GM12878 (cell line): ENCODE measurements around the gene ZNF30. TPM values are rescaled to one million over a fixed set of nuclear protein-coding genes. Genes with fewer than 3 reads are reported as not detected.
"Not testable (repeated sequence)": the region's sequence is repeated elsewhere in the genome, so short reads cannot be mapped to it uniquely, and the experiment has no call there.

Source experiments
- ATAC-seq: fragments of 200-7000 bp; cut with Tn5 transposase; 3 replicates; pipeline ENCODE4 v1.9.1; 2020; ENCODE audit warnings: mild to moderate bottlenecking, moderate library complexity
- BruUV-seq: library from RNA; stranded (reverse); fragments of 400-500 nt; replicated peaks from 2 replicates; lab custom pipeline; 2021; lab: Mats Ljungman, UMichigan
- CTCF ChIA-PET: fragments of 300-600 bp; sonication (Branson Sonifier 250); formaldehyde crosslinking; extraction: SDS; loops from one replicate; lab custom pipeline; 2021; ENCODE audit warnings: inconsistent platforms; lab: Yijun Ruan, JAX
- POLR2A ChIA-PET: fragments of 350-600 bp; formaldehyde crosslinking; extraction: SDS; loops from one replicate; lab custom pipeline; 2021; ENCODE audit warnings: inconsistent platforms; lab: Charles Lee
- RAD21 ChIA-PET: fragments of 300-600 bp; sonication (Branson Sonifier 250); formaldehyde crosslinking; loops from one replicate; lab custom pipeline; 2023; ENCODE audit warnings: antibody characterized with exemption; ENCODE audit not compliant: unreplicated experiment; lab: Charles Lee
- SMC1A ChIA-PET: fragments of 300-600 bp; sonication (Branson Sonifier 250); formaldehyde crosslinking; loops from one replicate; lab custom pipeline; 2023; ENCODE audit not compliant: unreplicated experiment, uncharacterized antibody; lab: Charles Lee
- DNase-seq: peaks from one replicate; pipeline ENCODE4 v3.0.0-alpha.2; 2011; ENCODE audit warnings: low read depth, low spot score
- FAIRE-seq: peaks from 3 replicates; lab custom pipeline; 2011; peaks lifted over from hg19 to GRCh38; lab: Jason Lieb, UNC
- H2AFZ ChIP-seq: 2 replicates; pipeline ENCODE4 v1.6.0; 2011; ENCODE audit warnings: low read depth, low read length, control low read depth; ENCODE audit not compliant: control insufficient read depth
- H3K27ac ChIP-seq: 2 replicates; pipeline ENCODE4 v1.5.1; 2011; ENCODE audit warnings: control low read depth; ENCODE audit not compliant: control insufficient read depth, insufficient read depth
- H3K27me3 ChIP-seq, 2 experiments: replicated peaks in 1 of 2; 2 replicates each; pipeline versions ENCODE4 v1.6.0 to v1.6.1; 2011; ENCODE audit warnings: low read length in 1 of 2; ENCODE audit not compliant: control insufficient read depth in 2 of 2, insufficient read depth in 2 of 2
- H3K36me3 ChIP-seq, 2 experiments: 2 replicates each; pipeline ENCODE4 v1.5.1; 2011; ENCODE audit warnings: low read length in 1 of 2; ENCODE audit not compliant: control insufficient read depth in 2 of 2, insufficient read depth in 2 of 2
- H3K4me1 ChIP-seq: 2 replicates; pipeline ENCODE4 v1.6.1; 2011; ENCODE audit warnings: mild to moderate bottlenecking, low read length, moderate library complexity, mixed read lengths; ENCODE audit not compliant: control insufficient read depth, insufficient read depth
- H3K4me2 ChIP-seq: 2 replicates; pipeline ENCODE4 v1.6.0; 2011; ENCODE audit warnings: control low read depth; ENCODE audit not compliant: control insufficient read depth, insufficient read depth
- H3K4me3 ChIP-seq: fragments of 200-600 bp; sonication (generic); 2 replicates; pipeline ENCODE4 v1.5.1; 2016
- H3K79me2 ChIP-seq: 2 replicates; pipeline ENCODE4 v1.6.0; 2011; ENCODE audit warnings: low read length; ENCODE audit not compliant: control insufficient read depth, insufficient read depth
- H3K9ac ChIP-seq: 2 replicates; pipeline ENCODE4 v1.8.0; 2011; ENCODE audit warnings: low read length, control low read depth, mixed read lengths; ENCODE audit not compliant: control insufficient read depth, insufficient read depth
- H3K9me3 ChIP-seq: replicated peaks from 3 replicates; pipeline ENCODE4 v1.5.1; 2011; ENCODE audit warnings: mild to moderate bottlenecking, low read length; ENCODE audit not compliant: control insufficient read depth, insufficient read depth
- H4K20me1 ChIP-seq: 2 replicates; pipeline ENCODE4 v1.6.0; 2011; ENCODE audit not compliant: control insufficient read depth, insufficient read depth
- E2F4 ChIP-seq: IDR thresholded peaks from 2 replicates; pipeline ENCODE4 v1.6.1; 2012; ENCODE audit warnings: low read depth, low read length, improper control_type of control experiment
- E2F8 ChIP-seq: fragments of 450-650 bp; IDR thresholded peaks from 2 replicates; pipeline ENCODE4 v1.6.1; 2018; ENCODE audit warnings: mild to moderate bottlenecking, low read depth, moderate library complexity; ENCODE audit not compliant: partially characterized antibody
- HCFC1 ChIP-seq: fragments of 150-350 bp; IDR thresholded peaks from 2 replicates; pipeline ENCODE4 v1.6.1; 2014; ENCODE audit warnings: low read length
- KDM1A ChIP-seq: fragments of 200-600 bp; sonication (generic); IDR thresholded peaks from 2 replicates; pipeline ENCODE4 v1.6.1; 2016; ENCODE audit warnings: borderline replicate concordance
- NFYB ChIP-seq: IDR thresholded peaks from 2 replicates; pipeline ENCODE4 v1.6.1; 2011; ENCODE audit warnings: low read depth, mild to moderate bottlenecking, low read length, improper control_type of control experiment, moderate library complexity; ENCODE audit not compliant: insufficient read depth
- SUPT20H ChIP-seq: IDR thresholded peaks from 2 replicates; pipeline ENCODE4 v1.6.1; 2011; ENCODE audit warnings: low read depth, mild to moderate bottlenecking, low read length, moderate library complexity, borderline replicate concordance; ENCODE audit not compliant: control insufficient read depth
- WGBS: methylation state at CpG from one replicate; pipeline ENCODE4 v1.1.6; 2016; ENCODE audit warnings: low lambda C conversion rate; ENCODE audit not compliant: insufficient replicate concordance, insufficient coverage; ENCODE audit errors: missing lambda C conversion rate; 5-methylcytosine and 5-hydroxymethylcytosine counted together
- in situ Hi-C: fragments of 300-500 bp; cut with MboI; formaldehyde crosslinking; loops from 9 replicates; pipeline ENCODE4 v1.14.3; 2018; ENCODE audit warnings: mixed read lengths
- intact Hi-C: fragments of 100-400 bp; cut with micrococcal nuclease; formaldehyde crosslinking; loops from one replicate; pipeline ENCODE4 v1.14.2; 2022; ENCODE audit not compliant: unreplicated experiment
- polyA plus RNA-seq, 11 experiments: library from polyadenylated mRNA; depleted of rRNA in 4 of 11; unstranded in 6 of 11; stranded (reverse) in 5 of 11; fragments of >200 nt; fragmentation: Nextera tagmentation in 4 of 11; fragmentation: Illumina TruSeq in 1 of 11; extraction: Ambion mirVana in 4 of 11; extraction: Trizol in 1 of 11; gene quantifications; 1 replicate in 1 of 11; 2 replicates in 10 of 11; pipeline versions ENCODE4 v1.2.1 to v1.2.3, GENCODE V29; 2011 to 2016; ENCODE audit warnings: inconsistent platforms in 2 of 11, missing spikeins in 2 of 11, low read depth in 1 of 11
- total RNA-seq, 4 experiments: library from RNA; depleted of rRNA in 3 of 4; stranded (reverse); fragments of >200 nt in 3 of 4; fragmentation: Illumina TruSeq in 1 of 4; extraction: Trizol in 1 of 4; gene quantifications; 2 replicates each; pipeline versions ENCODE4 v1.2.1 to v1.2.3, GENCODE V29; 2013 to 2021
- TF ChIP-seq, protein P1 (sequence below): IDR thresholded peaks from 2 replicates; pipeline ENCODE4 v1.6.1; 2012; ENCODE audit warnings: low read depth, low read length, improper control_type of control experiment
- TF ChIP-seq, protein P2 (sequence below): fragments of 450-650 bp; IDR thresholded peaks from 2 replicates; pipeline ENCODE4 v1.6.1; 2016; ENCODE audit warnings: mild to moderate bottlenecking

ZNF30 gene
- total and polyA plus RNA-seq, 10 of the 15 experiments (the other 5 are each of a cell fraction or from before 2014, with no cell fraction given): 0.85 to 2.3 (median 1.3) TPM

GRCh38 chr19:34991542-34992333 is 65.0 kb downstream of the ZNF30 start (continued):
- TF ChIP-seq HCFC1 (no peak), E2F4 (no peak), SUPT20H (no peak), E2F8 (no peak), KDM1A (no peak), NFYB (no peak)
- TF ChIP-seq, protein P1, sequence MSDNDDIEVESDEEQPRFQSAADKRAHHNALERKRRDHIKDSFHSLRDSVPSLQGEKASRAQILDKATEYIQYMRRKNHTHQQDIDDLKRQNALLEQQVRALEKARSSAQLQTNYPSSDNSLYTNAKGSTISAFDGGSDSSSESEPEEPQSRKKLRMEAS: no peak
- TF ChIP-seq, protein P2, sequence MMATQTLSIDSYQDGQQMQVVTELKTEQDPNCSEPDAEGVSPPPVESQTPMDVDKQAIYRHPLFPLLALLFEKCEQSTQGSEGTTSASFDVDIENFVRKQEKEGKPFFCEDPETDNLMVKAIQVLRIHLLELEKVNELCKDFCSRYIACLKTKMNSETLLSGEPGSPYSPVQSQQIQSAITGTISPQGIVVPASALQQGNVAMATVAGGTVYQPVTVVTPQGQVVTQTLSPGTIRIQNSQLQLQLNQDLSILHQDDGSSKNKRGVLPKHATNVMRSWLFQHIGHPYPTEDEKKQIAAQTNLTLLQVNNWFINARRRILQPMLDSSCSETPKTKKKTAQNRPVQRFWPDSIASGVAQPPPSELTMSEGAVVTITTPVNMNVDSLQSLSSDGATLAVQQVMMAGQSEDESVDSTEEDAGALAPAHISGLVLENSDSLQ: no peak

GRCh38 chr19:34992582-34992981 is 65.9 kb downstream of the ZNF30 start:
- H3K9me3 ChIP-seq, RAD21 ChIA-PET, H3K4me2 ChIP-seq, H3K4me3 ChIP-seq, DNase-seq, H3K4me1 ChIP-seq, ATAC-seq, FAIRE-seq, H3K36me3 ChIP-seq, SMC1A ChIA-PET, H3K27me3 ChIP-seq, POLR2A ChIA-PET, BruUV-seq, H3K9ac ChIP-seq, H2AFZ ChIP-seq, H4K20me1 ChIP-seq, in situ Hi-C loops, intact Hi-C loops, H3K27ac ChIP-seq, H3K79me2 ChIP-seq: not testable (repeated sequence)
- WGBS: 69% methylated on average over 7 of the region's 7 CpGs
- CTCF ChIA-PET: interaction anchor here (1.5 to 4.6 kb wide), 2 partner anchors 20 to 52 kb away, joined by 4 to 26 read pairs; no protein-coding TSS in a partner anchor
